Endothelial cell of umbilical vein (primary cell): ENCODE results near the gene MYO5B. TPM values are rescaled to one million over a fixed set of nuclear protein-coding genes. Genes with fewer than 3 reads are reported as not detected.

Source experiments
- BruUV-seq: library from RNA; stranded (reverse); fragments of 400-500 nt; replicated peaks from 2 replicates; lab custom pipeline; 2021; lab: Mats Ljungman, UMichigan
- CTCF ChIA-PET: fragments of 300-600, 350-600 bp; sonication (Branson Sonifier 250); formaldehyde crosslinking; loops from one replicate; lab custom pipeline; 2021; ENCODE audit warnings: antibody characterized with exemption, inconsistent platforms; lab: Charles Lee
- POLR2A ChIA-PET: fragments of 300-600, 350-600 bp; sonication (Branson Sonifier 250); formaldehyde crosslinking; loops from one replicate; lab custom pipeline; 2021; ENCODE audit warnings: antibody characterized with exemption, inconsistent platforms; lab: Charles Lee
- DNase-seq: peaks from one replicate; pipeline ENCODE4 v3.0.0-alpha.2; 2011; ENCODE audit warnings: low read depth, low spot score
- FAIRE-seq: peaks from 2 replicates; lab custom pipeline; 2011; peaks lifted over from hg19 to GRCh38; lab: Jason Lieb, UNC
- H2AFZ ChIP-seq: 2 replicates; pipeline ENCODE4 v1.6.0; 2012; ENCODE audit warnings: low read depth, low read length, control low read depth, inconsistent platforms
- H3K27ac ChIP-seq: 2 replicates; pipeline ENCODE4 v1.5.1; 2011; ENCODE audit warnings: low read depth, mild to moderate bottlenecking, control low read depth, low read length, moderate library complexity; ENCODE audit not compliant: insufficient read depth
- H3K27me3 ChIP-seq, 2 experiments: 2 replicates each; pipeline versions ENCODE4 v1.6.0 to v1.6.1; 2011; ENCODE audit warnings: low read length in 2 of 2, mixed read lengths in 1 of 2; ENCODE audit not compliant: control insufficient read depth in 2 of 2, insufficient read depth in 2 of 2
- H3K36me3 ChIP-seq, 2 experiments: 2 replicates in 1 of 2; 3 replicates in 1 of 2; pipeline ENCODE4 v1.5.1; 2011; ENCODE audit warnings: low read length in 2 of 2, mild to moderate bottlenecking in 1 of 2, moderate library complexity in 1 of 2; ENCODE audit not compliant: control insufficient read depth in 2 of 2, insufficient read depth in 2 of 2; ENCODE audit errors: extremely low read depth in 1 of 2
- H3K4me1 ChIP-seq: 3 replicates; pipeline ENCODE4 v1.5.1; 2011; ENCODE audit warnings: mild to moderate bottlenecking, low read length; ENCODE audit not compliant: control insufficient read depth, insufficient read depth; ENCODE audit errors: extremely low read depth
- H3K4me2 ChIP-seq: 2 replicates; pipeline ENCODE4 v1.6.1; 2011; ENCODE audit warnings: low read length, control low read depth, mixed read lengths; ENCODE audit not compliant: insufficient read depth
- H3K4me3 ChIP-seq, 3 experiments: fragments of 200-600 bp in 1 of 3; sonication (generic), shearing (Covaris generic) in 1 of 3; replicated peaks in 1 of 3; 2 replicates each; pipeline ENCODE4 v1.5.1; 2011 to 2016; ENCODE audit warnings: control low read depth in 3 of 3, low read length in 3 of 3, mild to moderate bottlenecking in 2 of 3, inconsistent platforms in 1 of 3, low read depth in 1 of 3, moderate library complexity in 1 of 3; ENCODE audit not compliant: insufficient read depth in 1 of 3
- H3K79me2 ChIP-seq: 2 replicates; pipeline ENCODE4 v1.6.0; 2012; ENCODE audit warnings: low read length, inconsistent platforms; ENCODE audit not compliant: control insufficient read depth, insufficient read depth
- H3K9ac ChIP-seq: replicated peaks from 2 replicates; pipeline ENCODE3; 2011; ENCODE audit warnings: low read length, control low read depth; ENCODE audit not compliant: insufficient read depth; ENCODE audit errors: extremely low read depth
- H3K9me1 ChIP-seq: replicated peaks from 3 replicates; pipeline ENCODE4 v1.6.0; 2011; ENCODE audit warnings: mild to moderate bottlenecking, low read length; ENCODE audit not compliant: control insufficient read depth, insufficient read depth; ENCODE audit errors: extremely low read depth
- H3K9me3 ChIP-seq: replicated peaks from 2 replicates; pipeline ENCODE4 v1.5.1; 2012; ENCODE audit warnings: low read length, inconsistent platforms; ENCODE audit not compliant: control insufficient read depth, insufficient read depth
- H4K20me1 ChIP-seq: replicated peaks from 2 replicates; pipeline ENCODE3; 2011; ENCODE audit warnings: mild to moderate bottlenecking, low read length; ENCODE audit not compliant: control insufficient read depth, insufficient read depth; ENCODE audit errors: extremely low read depth
- EZH2 ChIP-seq: IDR thresholded peaks from 2 replicates; pipeline ENCODE4 v1.6.1; 2012; ENCODE audit warnings: borderline replicate concordance, low read depth, mild to moderate bottlenecking, moderate library complexity, low read length, inconsistent platforms; ENCODE audit not compliant: severe bottlenecking
- FOS ChIP-seq: IDR thresholded peaks from 2 replicates; pipeline ENCODE4 v1.6.1; 2011; ENCODE audit warnings: mild to moderate bottlenecking, low read length, moderate library complexity, borderline replicate concordance; ENCODE audit not compliant: insufficient read depth
- GATA2 ChIP-seq: IDR thresholded peaks from 2 replicates; pipeline ENCODE4 v1.7.0; 2011; ENCODE audit warnings: low read depth, mild to moderate bottlenecking, moderate library complexity, mixed read lengths, low read length; ENCODE audit not compliant: insufficient read length, insufficient read depth
- JUN ChIP-seq: IDR thresholded peaks from 2 replicates; pipeline ENCODE4 v1.6.1; 2011; ENCODE audit warnings: borderline replicate concordance, low read depth; ENCODE audit not compliant: insufficient read length, insufficient read depth
- MAX ChIP-seq: IDR thresholded peaks from 2 replicates; pipeline ENCODE4 v1.6.1; 2011; ENCODE audit not compliant: insufficient read depth, insufficient read length
- MYC ChIP-seq: IDR thresholded peaks from one replicate; pipeline ENCODE4 v1.6.1; 2011; ENCODE audit warnings: mild to moderate bottlenecking, low read depth, low read length
- POLR2A ChIP-seq: IDR thresholded peaks from 2 replicates; pipeline ENCODE4 v1.6.1; 2012; ENCODE audit warnings: low read depth, mild to moderate bottlenecking, control low read depth, low read length
- POLR2AphosphoS5 ChIP-seq: IDR thresholded peaks from 2 replicates; pipeline ENCODE4 v1.6.1; 2012; ENCODE audit warnings: low read depth, mild to moderate bottlenecking, control low read depth, low read length, moderate library complexity; ENCODE audit not compliant: insufficient read depth
- dilution Hi-C: fragments of 300-500 bp; cut with MboI; formaldehyde crosslinking; loops from one replicate; pipeline ENCODE4 v1.15.0; 2019; ENCODE audit warnings: low sequenced_read_pairs; ENCODE audit not compliant: extremely low pct_ligation_motif_present
- intact Hi-C: fragments of 100-400 bp; cut with micrococcal nuclease; formaldehyde crosslinking; loops from one replicate; pipeline ENCODE4 v1.10.0; 2022
- polyA plus RNA-seq, 4 experiments: library from polyadenylated mRNA; depleted of rRNA in 3 of 4; stranded (reverse) in 3 of 4; unstranded in 1 of 4; fragments of >200 nt; gene quantifications; 2 replicates each; pipeline versions ENCODE4 v1.2.1 to v1.2.3, GENCODE V29; 2011 to 2012; ENCODE audit warnings: missing spikeins in 1 of 4
- total RNA-seq: library from RNA; stranded (reverse); gene quantifications from 2 replicates; pipeline ENCODE4 v1.2.3, GENCODE V29; 2021
- TF ChIP-seq, protein P1 (sequence below), 2 donors: IDR thresholded peaks; 1 replicate in 1 of 2; 2 replicates in 1 of 2; pipeline ENCODE4 v1.5.1; 2011; ENCODE audit warnings: low read length in 2 of 2, mild to moderate bottlenecking in 2 of 2, moderate library complexity in 2 of 2, control low read depth in 1 of 2, inconsistent platforms in 1 of 2, low read depth in 1 of 2; ENCODE audit not compliant: insufficient read depth in 1 of 2; ENCODE audit errors: extremely low read depth in 1 of 2

Gene MYO5B
- total and polyA plus RNA-seq, 2 donors (not counting 3 experiments of a cell fraction or from before 2014, with no cell fraction given) = 0.54 to 1.1 TPM

DNA sequence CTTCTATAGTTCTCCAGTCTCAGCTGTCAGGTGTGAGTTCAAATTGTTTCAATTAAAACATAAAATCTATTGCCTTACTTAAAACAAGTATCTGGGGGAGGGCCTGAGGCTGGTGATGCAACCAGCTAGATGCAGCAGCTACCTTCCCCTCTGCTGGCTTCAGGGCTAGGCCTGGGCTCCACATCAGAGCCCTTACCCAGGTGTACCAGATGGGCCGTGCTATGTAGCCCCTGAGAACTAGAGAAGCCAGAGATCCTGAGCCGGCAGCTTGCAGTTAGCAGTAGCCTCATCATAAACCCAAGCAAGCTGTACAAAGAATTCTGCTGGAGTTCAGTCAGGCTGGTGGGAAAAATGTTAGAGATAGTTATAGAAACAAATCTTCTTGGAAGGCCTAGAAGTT lies 284.0 kb downstream of the MYO5B start:
- POLR2A ChIA-PET = no interaction called here
- H4K20me1 ChIP-seq = no peaks in the 10 kb centered on the region
- FAIRE-seq = no peak
- H3K79me2 ChIP-seq = no peaks in the 10 kb centered on the region
- H3K4me2 ChIP-seq = no peak overlapping the region
- CTCF ChIA-PET = interaction anchor here (1.2 to 1.5 kb wide), 2 partner anchors 10 to 518 kb away, joined by 4 to 5 read pairs; no protein-coding TSS in a partner anchor
- H2AFZ ChIP-seq = no peak overlapping the region
- H3K27me3 ChIP-seq = no peaks in the 10 kb centered on the region
- TF ChIP-seq JUN (no peak), EZH2 (no peak), POLR2AphosphoS5 (no peak), MAX (no peak), GATA2 (no peak), MYC (no peak), POLR2A (no peak), FOS (no peak)
- TF ChIP-seq, protein P1, sequence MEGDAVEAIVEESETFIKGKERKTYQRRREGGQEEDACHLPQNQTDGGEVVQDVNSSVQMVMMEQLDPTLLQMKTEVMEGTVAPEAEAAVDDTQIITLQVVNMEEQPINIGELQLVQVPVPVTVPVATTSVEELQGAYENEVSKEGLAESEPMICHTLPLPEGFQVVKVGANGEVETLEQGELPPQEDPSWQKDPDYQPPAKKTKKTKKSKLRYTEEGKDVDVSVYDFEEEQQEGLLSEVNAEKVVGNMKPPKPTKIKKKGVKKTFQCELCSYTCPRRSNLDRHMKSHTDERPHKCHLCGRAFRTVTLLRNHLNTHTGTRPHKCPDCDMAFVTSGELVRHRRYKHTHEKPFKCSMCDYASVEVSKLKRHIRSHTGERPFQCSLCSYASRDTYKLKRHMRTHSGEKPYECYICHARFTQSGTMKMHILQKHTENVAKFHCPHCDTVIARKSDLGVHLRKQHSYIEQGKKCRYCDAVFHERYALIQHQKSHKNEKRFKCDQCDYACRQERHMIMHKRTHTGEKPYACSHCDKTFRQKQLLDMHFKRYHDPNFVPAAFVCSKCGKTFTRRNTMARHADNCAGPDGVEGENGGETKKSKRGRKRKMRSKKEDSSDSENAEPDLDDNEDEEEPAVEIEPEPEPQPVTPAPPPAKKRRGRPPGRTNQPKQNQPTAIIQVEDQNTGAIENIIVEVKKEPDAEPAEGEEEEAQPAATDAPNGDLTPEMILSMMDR (IDR thresholded peaks at IDR 0.05; ENCODE audit: extremely low read depth in 1 of 2, insufficient read depth in 1 of 2, low read depth in 1 of 2, low read length in 2 of 2) = no peak
- H3K9ac ChIP-seq = no peak overlapping the region
- H3K4me1 ChIP-seq = no peaks in the 10 kb centered on the region
- no peak overlapping the region for H3K27ac ChIP-seq
- no peak overlapping the region for H3K4me3 ChIP-seq
- H3K36me3 ChIP-seq = no peaks in the 10 kb centered on the region
- H3K9me3 ChIP-seq = no peaks in the 10 kb centered on the region
- BruUV-seq = no TSS peak
- dilution Hi-C loops (no loop called here), intact Hi-C loops (no loop called here)
- no peak for DNase-seq
- no peaks in the 10 kb centered on the region for H3K9me1 ChIP-seq
